Adipocyte (in vitro differentiated cells): ENCODE data around the gene TESK1.
A peak's percentile ranks its signal among the peaks of the same experiment; 100 is the strongest.

Experiments used
- DNase-seq: peaks from one replicate; pipeline ENCODE4 v3.0.0-alpha.2; 2015; ENCODE audit warnings: low read depth
- H3K27me3 ChIP-seq: replicated peaks from 2 replicates; pipeline ENCODE4 v1.7.0; 2013; ENCODE audit warnings: mild to moderate bottlenecking, low read length, moderate library complexity; ENCODE audit not compliant: control insufficient read depth, insufficient read depth
- H3K36me3 ChIP-seq: 2 replicates; pipeline ENCODE4 v1.7.0; 2013; ENCODE audit warnings: low read length, mild to moderate bottlenecking, moderate library complexity; ENCODE audit not compliant: control insufficient read depth, insufficient read depth, severe bottlenecking
- H3K4me1 ChIP-seq: 2 replicates; pipeline ENCODE4 v1.7.0; 2013; ENCODE audit warnings: mild to moderate bottlenecking, low read length, moderate library complexity; ENCODE audit not compliant: control insufficient read depth, insufficient read depth
- H3K4me3 ChIP-seq: 2 replicates; pipeline ENCODE4 v1.7.0; 2013; ENCODE audit warnings: mild to moderate bottlenecking, low read length, moderate library complexity
- H3K9ac ChIP-seq: 2 replicates; pipeline ENCODE4 v1.7.0; 2013; ENCODE audit warnings: mild to moderate bottlenecking, low read length, moderate library complexity
- H3K9me3 ChIP-seq: 2 replicates; pipeline ENCODE4 v1.7.0; 2013; ENCODE audit warnings: mild to moderate bottlenecking, low read length, moderate library complexity; ENCODE audit not compliant: control insufficient read depth

Gene TESK1

DNA sequence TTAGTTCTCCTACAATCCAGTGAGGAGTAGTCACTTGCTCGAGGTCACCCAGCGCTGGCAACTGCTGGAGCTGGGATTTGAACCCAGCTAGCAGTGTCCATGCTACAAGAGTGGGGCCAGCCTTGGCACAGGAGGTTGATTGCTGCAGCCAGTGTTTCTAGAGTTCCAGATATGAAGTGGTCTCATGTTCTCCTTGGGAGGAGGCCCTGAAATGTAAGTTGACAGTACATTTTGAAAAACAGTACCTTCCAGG, 53.8 kb downstream of the TESK1 start:
- Histone ChIP-seq H3K4me1 (peaks cover 33% of the 10 kb centered on the region), H3K36me3 (peaks cover 20% of the 10 kb centered on the region), H3K9ac (peak overlapping the region; percentile 99), H3K27me3 (no peaks in the 10 kb centered on the region), H3K4me3 (peak overlapping the region; percentile 91), H3K9me3 (no peaks in the 10 kb centered on the region)
- DNase-seq = peak; percentile 54

GRCh38 chr9:35659340-35659739, 54.3 kb downstream of the TESK1 start:
- Histone ChIP-seq H3K4me3 (peak overlapping the region; percentile 91), H3K4me1 (peaks cover 33% of the 10 kb centered on the region), H3K36me3 (peaks cover 20% of the 10 kb centered on the region), H3K9ac (peak overlapping the region; percentile 99), H3K9me3 (no peaks in the 10 kb centered on the region), H3K27me3 (no peaks in the 10 kb centered on the region)
- DNase-seq = peak; percentile 56
